COR-L47 (cell line): ENCODE results near the gene SPINDOC.

Experiments
- DNase-seq: peaks from one replicate; lab custom pipeline; 2025; lab: John Stamatoyannopoulos, UW

Gene SPINDOC

DNA sequence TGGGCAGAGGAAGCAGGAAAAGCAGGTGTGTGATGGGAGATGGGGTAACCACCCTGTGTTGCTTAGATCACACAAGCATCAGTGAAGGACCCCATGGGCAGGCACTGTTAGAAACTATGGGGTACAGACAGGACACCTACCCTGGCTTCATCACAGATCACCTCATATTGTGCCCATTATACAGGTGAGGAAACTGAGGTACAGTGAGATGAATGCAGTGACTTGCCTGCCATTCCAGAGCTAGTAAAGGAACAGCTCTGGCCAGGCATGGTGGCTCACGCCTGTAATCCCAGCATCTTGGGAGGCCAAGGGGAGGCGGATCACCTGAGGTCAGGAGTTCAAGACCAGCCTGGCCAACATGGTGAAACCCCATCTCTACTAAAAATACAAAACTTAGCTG, 19.8 kb downstream of the SPINDOC start:
- DNase-seq = no peak

DNA sequence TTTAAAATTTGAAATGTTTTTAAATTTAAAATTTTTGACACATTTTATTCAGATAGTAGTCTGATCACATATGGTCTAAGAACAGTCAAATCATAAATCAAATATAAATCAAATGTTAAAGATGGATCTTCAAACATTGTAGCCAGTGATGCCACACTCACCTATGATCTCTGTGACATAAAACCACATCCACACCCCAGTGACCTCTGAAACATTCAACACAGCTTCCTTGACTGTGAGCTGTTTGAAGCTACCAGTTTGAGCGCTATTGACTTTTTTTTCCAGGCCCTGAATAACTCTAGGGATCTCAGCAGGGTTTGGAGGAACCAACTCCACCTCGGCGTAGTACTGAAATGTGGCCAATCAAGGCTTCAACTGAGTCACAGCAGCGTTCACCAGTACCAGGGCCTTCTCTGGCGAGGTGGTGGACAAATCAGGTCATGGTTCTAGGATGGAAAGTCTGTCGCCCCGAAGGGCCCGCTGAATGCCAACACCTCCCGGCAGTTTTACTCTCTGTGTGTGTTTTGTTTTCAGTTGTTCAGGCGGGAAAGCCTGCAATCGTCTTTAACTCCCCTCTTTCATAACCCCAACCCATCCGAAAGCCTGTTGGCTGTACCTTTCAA, 21.4 kb downstream of the SPINDOC start:
- DNase-seq = no peak

DNA sequence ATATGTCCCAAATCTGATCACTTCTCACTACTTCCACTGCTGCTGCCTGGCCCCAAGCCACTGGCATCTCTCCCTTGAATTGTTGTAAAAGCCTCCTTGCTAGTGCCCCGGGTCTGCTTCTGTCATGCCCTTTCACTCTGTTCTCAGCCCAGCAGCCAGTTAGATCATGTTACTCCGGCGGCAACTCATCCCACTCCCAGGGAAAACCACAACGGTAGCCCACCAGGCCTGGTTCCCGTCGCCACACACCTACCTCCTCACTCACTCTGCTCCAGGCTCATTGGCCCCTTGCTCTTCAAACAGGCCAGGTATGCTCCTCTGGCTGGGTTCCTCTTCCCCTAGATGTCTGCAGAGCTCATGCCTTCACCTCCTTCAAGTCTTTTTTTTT, 21.9 kb downstream of the SPINDOC start:
- DNase-seq = no peak

DNA sequence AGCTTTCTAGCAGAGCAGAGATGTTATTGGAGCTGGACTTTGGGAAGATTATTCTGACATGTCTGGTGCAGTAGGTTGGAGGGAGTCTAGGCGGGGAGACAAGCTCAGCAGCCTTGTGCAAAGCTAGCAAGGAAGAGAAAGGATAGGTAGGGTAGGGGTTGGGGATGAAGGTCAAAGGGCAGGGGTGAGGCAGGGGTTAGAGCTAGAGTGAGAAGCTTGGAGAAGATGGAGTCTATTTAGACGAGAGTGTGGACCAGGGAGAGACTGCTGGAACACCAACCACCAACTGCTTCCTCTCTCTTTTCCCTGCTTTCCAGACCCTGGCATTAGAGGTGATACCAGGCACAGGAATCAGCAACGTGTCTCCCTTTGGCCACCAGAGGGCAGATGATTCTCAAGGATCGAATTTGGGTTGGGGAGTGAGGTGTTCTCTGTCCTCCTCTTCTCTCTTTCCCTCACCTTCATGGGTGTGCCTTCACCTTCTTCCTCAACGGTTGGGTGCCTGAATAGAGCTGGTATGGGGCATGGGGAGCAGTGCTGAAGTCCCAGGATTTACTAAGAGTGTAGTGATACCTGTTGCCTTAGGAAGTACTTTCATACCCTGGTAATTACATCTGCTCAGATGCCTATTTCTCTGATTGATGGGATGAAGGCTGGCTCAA, 23.9 kb downstream of the SPINDOC start:
- DNase-seq = peak; percentile 81

DNA sequence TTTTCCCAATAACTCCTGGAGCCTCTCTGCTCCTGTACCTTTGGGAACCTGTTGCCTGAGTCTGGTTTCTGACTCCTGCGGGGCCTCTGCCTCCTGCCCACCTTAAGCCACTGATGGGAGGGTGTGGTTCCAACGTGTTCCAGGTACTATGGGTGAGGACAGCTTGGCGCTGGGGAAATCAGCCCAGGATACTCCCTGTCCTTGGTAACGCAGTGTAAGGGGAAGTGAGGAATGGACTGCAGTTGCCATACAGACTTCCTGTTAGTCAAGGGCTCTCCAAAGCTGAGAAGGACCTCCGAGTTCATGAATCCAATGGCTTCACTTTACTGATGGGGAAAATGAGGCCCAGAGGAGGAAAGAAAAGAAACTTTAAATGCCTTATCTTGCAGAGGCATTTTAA, 24.5 kb downstream of the SPINDOC start:
- no peak for DNase-seq

DNA sequence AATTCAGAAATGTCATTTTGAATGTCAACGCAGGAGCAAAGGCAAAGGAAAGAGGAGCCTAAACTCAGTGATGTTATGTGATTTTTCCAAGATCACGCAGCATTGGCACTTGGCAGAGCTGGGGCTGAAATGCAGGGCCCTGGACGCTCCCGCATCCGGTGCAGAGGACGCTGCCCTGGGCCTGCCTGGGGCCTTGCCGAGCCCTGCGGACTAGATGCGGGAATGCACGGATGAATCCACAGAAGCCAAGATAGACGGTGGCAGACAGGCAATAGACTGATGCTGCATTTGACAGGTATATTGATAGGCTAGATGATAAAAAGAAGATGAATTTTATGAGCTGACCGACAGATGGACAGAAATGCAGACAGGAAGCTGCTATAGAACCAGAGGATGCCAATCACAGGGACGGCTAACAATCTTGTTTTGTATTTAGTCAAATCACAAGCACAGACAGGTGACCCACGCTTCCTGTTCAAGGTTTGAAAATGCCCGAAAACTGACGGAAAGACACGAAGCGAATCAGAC, 25.0 kb downstream of the SPINDOC start:
- no peak for DNase-seq

DNA sequence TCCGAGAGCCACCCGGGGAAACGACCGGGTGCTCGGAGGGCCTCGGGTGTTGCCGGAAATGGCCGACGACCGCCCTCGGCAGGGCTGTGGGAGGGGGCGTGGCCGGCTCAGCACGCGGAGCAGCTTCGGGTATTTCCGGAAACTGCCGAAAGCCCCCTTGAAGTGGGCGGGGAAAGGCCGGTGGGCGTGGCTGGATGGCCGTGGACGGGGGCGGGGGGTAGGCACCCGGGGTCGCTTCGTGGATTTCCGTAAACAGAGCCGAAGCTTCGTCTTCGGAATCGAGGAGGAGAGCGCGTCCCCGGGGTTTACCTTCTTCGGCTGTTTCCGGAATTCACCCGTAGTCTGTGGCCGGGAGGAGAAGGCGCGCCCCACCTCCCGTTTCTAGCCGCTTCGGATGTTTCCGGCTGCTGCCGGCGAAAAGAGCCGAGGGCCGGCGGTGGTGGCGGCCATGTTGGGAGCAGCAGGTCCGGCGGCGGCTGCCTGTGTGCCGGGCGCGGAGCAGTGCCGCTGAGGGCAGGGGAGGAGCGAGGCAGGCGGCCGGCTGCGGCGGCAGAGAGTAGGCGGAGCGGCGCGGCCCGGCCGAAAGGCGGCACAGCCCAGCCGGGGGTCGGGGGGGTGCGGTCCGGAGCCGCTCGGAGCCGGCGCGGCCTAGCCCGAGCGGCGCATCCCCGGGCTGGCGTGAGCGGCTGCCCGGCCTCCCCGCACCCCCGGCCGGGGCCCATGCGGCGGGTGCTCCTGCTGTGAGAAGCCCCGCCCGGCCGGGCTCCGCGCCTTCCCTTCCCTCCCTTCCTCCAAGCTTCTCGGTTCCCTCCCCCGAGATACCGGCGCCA, 25.6 kb downstream of the SPINDOC start, which contains the start of gene MARK2:
MARK2 (plus strand) TSS at position 433 of the 830 bp plus-strand sequence; CDS start at position 830, 397 bp downstream.
- peak; percentile 100 for DNase-seq

DNA sequence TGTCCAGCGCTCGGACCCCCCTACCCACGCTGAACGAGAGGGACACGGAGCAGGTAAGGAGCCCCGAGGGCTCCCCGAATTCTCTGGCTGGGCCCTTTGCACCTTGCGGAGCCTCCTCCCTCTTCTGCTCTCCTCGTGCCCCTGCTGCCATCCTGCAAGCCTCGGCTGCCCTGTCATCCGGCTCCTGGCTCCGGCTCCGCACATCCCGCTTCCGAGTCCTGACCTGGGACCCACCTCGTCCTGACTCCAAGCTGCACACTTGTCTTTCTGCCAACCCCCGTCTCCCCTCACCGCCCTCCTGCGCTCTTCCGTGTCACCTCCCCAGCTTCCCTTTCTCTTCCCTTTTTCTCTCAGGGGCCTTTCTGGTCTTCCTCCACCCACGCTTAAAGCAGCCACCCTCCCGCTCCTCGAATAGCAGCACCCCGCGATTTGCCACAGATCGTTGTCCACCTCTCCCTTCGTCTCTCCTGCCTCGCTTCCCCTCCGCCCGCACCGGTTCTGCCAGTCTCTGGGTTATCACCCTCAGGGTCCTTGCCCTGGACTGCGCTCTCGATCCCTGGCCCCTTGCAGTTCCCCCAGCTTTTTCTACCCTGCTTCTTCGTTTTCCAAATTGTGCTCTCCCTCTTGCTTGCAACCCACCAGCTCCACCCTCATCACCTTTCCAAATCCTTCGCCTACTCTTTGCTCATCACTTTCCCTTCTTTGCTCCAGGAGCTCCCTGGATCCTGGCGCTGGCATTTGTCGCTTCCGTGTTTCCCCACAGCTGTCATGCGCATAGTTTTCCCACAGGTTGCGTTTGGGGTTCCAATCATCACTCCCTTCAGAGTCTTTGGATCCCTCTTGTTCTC, 26.5 kb downstream of the SPINDOC start:
- no peak for DNase-seq

DNA sequence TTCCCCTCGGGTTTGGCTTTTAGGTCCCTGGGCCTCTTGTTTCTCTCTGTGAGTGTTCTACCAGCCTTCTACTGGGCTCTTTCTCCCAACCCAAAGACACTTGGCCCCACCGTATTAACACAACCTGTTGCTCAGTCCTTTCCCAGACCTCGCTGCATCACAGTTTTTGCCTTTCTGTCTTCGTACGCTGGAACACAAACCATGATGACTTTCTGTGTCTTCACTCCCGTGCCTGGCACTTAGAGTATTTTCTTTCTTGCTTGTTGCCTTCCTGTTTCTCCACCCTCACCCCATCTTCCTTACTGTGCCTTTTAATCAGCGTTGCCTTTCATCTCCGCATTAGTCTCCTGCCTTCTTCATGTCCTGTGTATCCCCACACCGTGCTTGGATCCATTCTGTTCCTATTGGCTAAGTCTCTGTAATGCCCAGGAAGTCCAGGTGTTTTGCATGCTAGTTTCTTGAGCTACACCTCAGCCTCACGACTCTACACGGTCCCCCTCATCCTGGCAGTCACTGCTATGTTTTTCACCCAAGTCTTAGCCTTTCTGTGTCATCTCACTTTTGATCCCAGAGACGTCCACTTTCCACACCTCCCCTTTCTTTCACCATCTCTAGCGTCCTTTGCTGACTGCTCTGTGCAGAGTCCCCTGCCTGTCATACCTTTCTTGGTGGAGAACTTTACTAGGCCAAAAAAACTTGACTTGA, 27.3 kb downstream of the SPINDOC start:
- DNase-seq = no peak

DNA sequence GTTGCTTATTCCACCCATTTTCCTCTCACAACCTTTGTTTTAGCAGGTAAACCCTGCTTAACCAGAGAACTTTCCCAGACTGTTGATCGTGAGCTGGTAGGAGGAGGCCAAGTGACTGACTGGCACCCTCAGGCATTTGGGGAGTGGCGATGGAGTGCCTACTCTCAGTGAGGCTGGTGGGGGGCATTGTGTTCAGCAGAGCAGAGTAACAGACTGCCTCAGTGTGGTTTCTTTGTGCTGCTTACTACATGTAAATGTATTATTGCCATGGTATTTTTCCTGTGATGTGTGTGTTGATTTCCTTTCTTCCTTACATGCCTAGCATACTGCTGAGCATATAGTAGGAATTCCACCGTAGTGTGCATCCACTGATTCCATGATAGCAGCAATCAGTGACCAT, 28.3 kb downstream of the SPINDOC start:
- DNase-seq = peak; percentile 39

DNA sequence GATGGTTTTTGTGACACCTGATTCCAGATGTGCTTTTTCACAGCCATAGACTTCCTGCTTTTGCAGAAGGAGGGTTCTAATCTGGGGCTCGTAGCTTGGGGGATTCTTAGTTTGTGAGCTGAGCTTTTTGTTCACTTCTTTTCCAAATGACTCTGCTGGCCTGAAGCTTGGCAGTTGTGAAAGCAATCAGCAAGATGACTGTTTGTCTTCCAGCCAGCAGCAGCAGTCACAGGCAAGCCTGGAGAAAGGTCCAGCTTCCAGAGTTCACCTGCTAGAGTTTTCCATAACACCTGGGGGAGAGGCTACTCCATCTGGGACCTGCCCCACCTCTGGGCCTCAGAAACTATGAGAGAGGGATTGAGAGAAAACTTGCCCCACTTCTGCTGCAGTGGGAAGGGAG, 29.8 kb downstream of the SPINDOC start:
- DNase-seq = no peak

DNA sequence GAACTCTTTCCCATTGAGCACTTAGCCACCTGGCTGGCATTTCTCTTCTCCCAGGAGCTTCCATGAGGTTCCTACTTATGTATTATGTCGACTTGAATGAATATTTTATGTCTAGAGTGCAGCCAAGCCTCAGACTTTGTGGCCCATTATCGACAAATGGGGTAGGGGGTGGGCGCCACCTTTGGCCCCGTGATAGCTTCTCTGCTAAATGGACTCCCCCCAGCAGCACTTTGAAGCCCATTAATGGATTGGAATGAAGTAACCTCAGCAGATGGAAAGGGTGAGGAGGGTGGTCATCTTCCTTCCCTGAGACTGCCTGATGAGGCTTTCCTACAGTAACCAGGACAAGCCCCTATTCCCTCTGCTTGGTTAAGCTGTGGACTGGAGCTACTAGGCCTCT, 31.6 kb downstream of the SPINDOC start:
- DNase-seq = no peak

DNA sequence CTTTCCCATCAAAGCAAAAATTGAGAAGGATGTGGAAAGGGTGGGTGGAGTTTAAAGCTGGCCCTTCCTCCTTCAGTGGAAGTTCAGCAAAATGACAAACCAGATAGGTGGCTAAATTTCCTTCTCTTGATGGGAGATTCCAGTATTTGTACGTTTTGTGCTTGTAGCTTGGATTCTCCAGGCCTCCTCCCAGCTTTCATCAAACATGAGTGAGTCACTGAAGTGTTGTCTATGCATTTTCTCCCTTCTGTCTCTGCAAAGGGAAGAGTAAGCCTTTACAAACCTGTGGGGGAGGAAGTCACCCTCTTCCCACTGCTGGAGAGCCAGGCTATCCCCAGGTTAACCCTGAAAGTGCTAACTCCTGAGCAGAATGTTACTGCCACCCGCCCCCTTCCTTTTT, 32.0 kb downstream of the SPINDOC start:
- no peak for DNase-seq

DNA sequence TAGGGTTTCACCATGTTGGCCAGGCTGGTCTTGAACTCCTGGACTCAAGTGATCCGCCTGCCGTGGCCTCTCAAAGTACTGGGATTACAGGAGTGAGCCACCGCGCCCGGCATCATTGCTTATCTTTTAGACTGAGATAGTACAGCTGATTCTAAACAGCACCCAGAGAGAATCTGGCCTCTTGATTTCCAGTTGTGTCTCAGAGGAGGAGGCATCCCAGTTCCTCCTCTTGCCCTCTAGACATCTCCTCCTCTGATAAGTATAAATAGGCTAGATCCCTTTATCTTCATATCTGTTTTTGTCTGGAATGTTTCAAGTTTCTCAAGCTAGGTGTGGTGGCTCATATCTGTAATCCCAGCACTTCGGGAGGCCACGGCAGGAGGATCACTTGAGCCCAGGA, 32.7 kb downstream of the SPINDOC start:
- DNase-seq = no peak

DNA sequence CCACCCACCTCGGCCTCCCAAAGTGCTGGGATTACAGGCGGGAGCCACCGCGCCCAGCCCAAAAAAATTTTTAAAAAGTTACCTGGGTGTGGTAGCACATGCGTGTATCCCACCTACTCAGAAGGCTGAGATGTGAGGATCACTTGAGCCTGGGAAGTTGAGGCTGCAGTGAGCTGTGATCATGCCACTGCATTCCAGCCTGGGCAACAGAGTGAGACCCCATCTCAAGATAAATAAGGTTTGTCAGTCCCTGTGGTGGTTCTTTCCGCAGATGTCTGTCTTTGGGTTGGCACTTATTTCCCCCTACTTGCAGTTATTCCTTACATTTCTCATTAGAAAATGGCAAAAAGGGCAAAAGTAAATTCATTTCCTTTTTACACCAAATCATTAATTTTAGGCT, 33.6 kb downstream of the SPINDOC start:
- no peak for DNase-seq

DNA sequence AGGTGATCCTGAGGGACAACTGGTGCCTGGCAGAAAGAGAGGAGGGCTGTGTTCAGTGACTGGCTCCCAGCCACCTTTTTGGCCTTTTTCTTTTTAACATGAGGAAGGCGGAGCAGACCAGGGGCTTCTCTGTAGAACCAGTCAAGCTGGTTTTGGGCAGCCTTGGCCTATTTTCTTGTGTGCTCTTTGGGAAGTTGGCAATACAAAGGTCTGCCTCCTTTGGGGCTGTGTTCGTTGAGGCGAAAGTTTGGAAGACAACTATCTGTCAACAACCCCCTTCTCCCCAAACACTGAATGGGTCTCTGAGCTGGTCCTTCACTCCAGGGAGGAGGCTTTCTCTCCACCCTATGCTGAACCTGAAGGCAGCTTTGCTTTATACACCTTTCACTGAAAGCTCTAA, 34.1 kb downstream of the SPINDOC start:
- DNase-seq = no peak

DNA sequence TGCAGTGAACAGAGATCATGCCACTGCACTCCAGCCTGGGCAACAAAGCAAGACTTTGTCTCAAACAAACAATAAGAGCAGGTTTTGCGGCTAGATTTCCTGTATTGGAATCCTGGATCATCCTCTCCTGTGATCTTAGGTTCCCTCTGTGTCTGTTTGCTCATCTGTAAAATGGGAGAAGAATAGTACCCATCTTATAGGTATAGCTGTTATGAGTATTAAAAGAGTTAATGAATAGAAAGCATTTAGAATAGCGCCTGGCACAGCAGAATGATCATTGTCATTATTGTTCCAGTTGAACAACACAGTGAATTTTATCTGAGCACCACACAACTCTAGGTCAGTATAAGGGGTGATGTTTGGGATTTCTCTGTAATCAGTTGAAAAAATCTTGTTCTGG, 36.4 kb downstream of the SPINDOC start:
- DNase-seq = no peak

DNA sequence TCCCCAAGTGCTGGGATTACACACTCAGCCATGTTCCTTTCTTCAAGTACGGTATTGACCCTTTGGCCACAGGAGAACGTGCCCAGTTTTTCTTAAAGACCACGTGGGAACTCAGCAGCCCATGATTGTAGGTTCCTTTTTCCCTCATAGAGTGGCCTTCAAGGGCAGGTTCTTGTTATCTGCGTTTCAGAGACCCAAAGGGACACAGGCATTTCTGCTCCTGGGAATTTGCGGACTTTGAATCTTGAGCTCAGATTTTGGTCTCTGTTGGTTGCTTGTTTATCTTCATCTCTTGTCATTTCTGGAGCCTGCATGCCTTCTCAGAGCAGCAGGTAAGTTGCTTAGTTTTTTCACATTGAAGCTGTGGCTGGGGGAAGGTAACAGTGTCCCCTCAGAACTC, 37.7 kb downstream of the SPINDOC start:
- no peak for DNase-seq

DNA sequence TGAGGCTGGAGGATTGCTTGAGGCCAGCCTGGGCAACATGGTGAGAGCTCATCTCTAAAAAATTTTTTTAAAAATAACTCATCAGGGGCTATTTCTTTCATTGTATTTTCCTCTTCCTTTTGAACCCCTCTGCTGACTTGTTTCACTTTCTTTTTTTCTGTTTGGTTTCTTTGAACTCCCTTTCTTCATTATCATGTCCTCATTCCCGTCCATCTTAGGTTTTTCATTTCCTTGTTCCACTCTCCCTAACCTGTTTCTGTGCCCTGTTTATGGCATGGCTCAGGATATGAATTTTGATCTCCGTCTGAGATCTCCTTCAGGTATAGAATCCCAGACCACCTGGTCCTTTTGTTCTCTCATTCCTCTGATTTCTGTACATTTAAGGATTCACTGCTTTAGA, 38.1 kb downstream of the SPINDOC start:
- no peak for DNase-seq

DNA sequence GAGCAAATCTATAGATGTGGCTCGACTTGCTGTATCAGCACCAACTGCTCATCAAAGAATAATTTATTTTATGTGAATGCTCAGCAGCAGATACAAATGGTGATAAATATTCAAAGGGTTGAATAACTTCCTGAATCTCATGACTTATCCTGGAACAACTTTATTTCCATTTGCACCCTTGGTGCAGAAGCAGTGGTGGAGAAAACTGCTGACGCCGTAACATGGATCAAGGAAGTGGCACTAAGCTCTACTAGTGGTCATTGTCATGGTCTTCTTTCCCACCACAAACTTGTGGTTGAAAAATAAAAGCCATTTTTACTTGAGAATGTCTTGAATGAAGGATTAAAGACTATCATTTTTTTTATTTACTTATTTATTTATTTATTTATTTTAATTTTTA, 40.2 kb downstream of the SPINDOC start:
- DNase-seq = no peak

DNA sequence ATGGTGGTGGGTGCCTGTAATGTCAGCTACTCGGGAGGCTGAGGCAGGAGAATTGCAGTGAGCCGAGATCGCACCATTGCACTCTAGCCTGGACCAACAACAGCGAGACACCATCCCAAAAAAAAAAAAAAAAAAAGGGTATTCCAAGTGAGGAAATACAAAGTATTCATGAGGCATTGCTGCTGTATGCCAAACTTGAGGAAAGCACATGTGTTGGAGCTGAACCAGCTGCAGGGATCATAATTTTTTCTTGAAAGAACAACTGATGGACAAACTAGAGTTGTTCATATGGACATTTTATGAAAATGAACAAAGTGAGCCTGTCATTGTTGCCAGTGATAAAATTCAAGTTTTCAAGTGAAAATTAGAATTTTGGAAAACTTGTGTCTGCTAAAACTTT, 41.4 kb downstream of the SPINDOC start:
- no peak for DNase-seq
